Islet precursor cell (in vitro differentiated cells): ENCODE data around the gene CDH23.

ENCODE experiments used
- DNase-seq: peaks from one replicate; pipeline ENCODE4 v3.0.0-alpha.2; 2018

The CDH23 gene

GRCh38 chr10:71767420-71768035 is 370.8 kb downstream of the CDH23 start:
- DNase-seq, result peak; percentile 73

GRCh38 chr10:71769279-71769823 is 372.6 kb downstream of the CDH23 start:
- DNase-seq, result no peak

DNA sequence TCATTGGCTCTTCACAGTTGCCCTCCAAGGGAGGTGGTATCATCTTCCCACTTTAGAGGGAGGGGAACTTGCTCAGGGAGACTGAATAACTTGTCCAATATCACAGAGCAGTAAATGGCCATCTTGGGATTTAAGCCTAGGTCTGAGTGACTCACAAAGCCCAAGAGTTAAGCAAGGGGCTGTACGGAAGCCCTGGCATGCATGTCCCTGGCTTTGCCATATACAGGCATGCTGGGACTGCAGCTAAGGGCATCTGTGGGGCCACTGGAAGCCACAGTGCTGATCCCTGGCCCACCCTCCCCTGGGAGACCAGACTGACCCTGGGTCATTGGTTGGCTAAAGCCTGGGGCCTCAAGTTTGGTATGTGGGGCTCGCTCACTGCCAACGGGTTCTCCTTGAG is 373.5 kb downstream of the CDH23 start:
- DNase-seq, result no peak

- no peak for DNase-seq
Observed at GRCh38 chr10:71770789-71771188, 374.1 kb downstream of the CDH23 start.

- no peak for DNase-seq
Observed at GRCh38 chr10:71771204-71771603, 374.5 kb downstream of the CDH23 start.

DNA sequence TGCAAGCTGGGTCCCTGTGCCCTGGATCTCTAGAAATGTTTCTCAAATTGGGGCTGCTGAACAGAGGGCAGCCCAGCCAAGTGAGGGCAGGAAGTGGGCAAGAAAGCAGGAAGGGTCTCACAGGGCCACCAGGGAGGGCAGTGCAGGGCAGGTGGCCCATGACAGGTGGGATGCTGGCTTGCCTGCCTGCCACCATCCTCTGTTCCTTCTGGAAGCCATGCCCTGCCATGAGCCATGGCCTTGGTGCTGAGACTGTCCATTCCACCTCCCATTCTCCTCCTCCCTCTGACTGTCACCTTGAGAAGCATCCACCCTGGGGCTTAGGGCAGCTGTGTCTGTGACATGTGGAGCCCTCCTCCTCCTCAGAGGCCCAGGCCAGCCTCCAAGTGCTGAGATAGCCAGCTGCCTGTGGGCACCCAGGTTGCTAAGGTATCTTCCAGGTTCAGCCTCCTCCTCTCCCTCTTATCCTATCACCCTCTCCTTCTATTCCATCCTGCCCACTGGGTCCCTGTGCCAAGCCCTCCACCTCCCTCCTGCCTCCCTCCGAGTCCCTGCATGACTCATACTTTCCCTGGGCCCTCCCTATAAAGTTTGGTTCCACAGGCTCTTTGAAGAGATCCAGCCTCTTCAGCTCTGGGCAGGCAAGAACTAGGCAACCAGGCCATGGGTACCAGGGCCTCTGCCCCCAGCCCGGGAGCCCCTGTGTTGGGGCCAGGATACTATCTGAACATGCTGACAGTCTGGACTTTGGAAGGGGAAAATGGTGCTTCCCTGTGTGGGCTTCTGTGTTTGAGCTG is 375.3 kb downstream of the CDH23 start:
- DNase-seq, result peak; percentile 71

- DNase-seq, result no peak
Observed at GRCh38 chr10:71772832-71773220, 376.1 kb downstream of the CDH23 start.

DNA sequence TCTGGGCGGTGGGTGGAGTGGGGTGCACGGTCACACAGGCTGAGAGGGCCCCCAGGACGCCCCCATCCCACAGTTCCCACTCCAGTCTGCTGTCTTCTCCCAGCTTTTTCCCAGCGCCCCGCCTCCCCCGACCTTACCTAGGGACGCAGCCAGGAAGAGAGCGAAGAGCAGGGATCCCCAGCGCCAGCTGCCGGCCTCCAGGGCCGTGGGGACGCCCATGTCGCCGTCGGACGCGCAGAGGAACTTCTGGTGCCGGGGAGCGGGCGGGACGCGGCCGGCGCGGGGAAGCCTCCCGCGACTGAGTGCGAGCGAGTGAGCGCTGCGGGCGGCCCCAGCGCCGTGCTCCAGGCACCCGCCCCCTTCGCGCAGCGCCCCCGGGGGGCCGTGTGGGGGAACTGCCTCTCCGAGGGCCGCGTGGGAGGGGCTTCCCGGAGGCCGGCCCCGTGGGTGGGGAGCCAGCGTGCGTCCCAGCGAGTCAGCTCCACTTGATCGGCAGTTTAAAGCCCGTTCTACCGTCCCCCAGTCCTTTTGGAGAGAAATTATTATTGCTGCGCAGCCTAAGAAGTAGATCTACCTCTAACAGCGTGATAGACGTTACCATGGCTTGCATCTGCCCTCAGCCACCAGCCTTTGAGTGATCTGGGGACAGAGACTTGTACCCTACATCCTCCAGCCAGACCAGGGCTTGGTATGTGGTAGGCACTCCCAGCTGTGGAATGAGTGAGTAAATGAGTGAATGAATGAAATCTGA is 376.7 kb downstream of the CDH23 start, which contains the start of gene VSIR:
Gene VSIR, minus strand, starts transcription at position 300 of the 751 bp plus-strand sequence. Its CDS starts 81 bp downstream, at position 219.
- DNase-seq, result peak; percentile 90

- no peak for DNase-seq
Observed at GRCh38 chr10:71774916-71775702, 378.4 kb downstream of the CDH23 start.

DNA sequence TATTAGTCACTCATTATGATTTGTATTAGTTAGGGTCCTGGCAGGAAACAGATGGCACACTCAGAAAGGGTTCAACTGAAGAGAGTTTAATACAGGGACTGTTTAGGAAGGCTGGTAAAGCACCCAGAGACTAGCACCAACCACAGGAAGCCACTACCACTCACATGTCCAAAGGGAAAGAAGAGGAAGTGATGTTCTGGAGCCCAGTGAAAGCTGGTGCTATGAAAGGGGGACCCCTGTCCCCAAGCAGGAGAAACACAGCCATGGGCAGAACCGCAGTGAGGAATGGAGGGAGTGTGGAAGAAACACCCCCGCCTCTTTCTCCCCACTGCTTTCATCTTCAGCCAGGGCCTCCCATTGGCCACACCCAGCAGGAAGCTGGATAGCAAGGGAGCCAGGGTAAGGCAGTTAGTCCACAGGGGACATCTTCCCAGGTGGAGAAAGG is 379.8 kb downstream of the CDH23 start:
- no peak for DNase-seq

DNA sequence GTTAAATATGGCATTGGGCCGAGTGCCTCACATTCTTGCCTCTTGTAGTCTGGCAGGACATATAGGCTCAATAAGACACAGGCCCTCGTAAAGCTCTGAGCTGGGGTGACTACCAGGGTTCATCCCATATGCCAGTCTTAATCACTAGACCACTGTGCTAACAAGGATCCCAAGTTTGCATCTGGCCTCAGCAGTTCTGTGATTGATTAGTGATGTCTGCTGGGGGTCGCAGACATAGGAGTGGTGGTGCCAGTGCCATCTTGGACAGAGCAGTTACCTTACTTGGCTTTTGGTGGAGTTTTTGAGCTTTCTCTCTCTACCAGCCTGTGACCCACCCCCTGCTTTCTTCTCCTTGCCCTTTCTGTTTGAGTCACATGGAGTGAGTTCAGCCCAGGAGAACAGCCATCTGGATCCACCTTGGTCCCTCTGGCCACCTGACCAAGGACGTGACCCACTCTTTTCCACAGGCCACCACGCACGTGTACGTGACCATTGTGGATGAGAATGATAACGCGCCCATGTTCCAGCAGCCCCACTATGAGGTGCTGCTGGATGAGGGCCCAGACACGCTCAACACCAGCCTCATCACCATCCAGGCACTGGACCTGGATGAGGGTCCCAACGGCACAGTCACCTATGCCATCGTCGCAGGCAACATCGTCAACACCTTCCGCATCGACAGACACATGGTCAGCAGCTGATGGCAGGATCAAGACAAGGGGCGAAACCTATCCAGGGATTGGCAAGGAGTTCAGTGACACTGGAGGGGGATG is 380.7 kb downstream of the CDH23 start:
- no peak for DNase-seq

GRCh38 chr10:71778071-71778825 is 381.5 kb downstream of the CDH23 start:
- no peak for DNase-seq

DNA sequence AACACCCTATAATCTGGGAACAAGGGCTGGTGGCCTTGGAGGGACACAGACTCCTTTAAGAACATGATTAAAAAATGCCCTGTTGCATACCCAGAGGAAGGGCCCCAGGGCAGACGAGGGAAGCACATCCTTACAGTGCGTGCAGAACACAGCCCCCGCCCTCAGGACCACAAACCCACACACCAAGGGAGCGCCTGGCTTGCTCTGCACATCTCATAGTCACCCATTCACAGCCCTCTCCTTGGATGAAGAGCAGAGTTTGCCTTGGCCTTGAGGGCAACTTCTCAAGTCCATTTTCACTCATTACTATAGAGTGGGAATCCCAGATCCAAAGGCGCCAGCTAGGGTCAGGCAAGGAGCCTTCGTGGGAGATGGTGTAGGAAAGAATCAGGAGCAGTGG is 382.9 kb downstream of the CDH23 start:
- DNase-seq, result no peak

DNA sequence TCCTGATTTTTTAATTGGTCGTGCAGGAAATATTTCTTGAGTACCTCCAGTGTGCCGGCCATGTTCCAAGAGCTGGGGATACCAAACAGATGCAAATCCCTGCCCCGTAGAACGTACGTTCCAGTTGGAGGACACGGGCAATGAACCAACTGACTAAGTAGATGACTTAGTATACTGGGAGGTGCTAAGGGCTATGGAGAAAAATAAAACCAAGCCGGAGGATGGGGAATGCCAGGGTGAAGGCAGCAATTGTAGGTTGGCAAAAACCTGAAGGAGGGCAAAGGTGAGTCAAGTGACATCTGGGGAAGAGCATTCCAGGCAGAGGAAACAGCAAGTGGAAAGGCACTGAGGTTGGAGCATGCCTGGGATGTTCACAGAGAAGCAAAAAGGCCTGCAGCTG is 383.4 kb downstream of the CDH23 start:
- DNase-seq, result no peak

DNA sequence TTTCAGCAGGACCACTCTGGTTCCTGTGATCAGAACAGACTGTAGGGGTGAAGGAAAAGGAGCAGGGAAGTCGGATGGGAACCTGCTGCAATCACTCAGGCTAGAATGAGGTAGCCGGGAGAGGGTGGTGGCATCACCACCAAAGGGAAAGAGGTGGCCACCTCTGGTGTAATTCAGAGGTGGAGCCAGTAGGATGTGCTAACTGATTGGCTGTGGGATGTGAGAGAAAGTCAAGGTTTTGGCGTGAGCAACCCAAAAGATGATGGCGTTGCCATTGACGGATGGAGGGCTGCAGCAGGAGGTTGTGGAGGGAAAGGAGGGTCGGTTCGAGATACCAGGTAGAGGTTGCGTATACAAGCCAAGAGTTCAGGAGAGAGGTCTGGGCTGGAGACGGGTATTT is 384.0 kb downstream of the CDH23 start:
- no peak for DNase-seq

DNA sequence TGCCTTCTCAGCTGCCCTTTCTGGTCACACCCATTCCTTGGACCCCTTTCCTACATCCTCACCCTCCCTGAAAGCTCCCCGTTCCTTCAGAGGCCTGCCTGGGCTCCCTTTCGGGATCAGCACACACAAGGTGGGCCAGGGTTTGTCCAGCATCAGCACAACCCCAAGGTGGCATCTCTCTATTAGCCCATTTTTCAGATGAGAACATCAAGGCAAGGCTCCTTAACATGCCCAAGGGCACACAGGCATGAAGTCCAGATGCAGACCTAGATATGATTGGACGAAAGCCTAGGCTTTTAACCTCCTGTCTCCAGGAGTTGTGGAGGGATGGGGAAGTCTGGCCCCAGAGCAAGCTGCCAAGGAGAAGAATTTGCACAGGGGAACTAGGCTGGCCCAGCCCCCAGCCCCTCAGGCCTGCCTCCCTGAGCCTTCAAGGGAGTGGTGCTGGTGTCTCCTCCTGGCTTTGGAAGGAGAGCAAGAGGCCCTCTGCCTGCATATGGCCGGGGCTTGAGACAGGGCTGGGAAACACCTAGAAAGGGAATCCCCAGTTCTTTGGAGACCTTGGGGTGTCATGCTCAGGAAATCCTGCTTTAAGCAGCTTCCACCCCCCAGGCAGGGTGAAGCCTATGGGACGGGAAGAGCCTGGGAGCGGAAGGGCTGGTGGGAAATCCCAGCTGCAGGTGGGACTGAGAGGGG is 385.6 kb downstream of the CDH23 start:
- no peak for DNase-seq

DNA sequence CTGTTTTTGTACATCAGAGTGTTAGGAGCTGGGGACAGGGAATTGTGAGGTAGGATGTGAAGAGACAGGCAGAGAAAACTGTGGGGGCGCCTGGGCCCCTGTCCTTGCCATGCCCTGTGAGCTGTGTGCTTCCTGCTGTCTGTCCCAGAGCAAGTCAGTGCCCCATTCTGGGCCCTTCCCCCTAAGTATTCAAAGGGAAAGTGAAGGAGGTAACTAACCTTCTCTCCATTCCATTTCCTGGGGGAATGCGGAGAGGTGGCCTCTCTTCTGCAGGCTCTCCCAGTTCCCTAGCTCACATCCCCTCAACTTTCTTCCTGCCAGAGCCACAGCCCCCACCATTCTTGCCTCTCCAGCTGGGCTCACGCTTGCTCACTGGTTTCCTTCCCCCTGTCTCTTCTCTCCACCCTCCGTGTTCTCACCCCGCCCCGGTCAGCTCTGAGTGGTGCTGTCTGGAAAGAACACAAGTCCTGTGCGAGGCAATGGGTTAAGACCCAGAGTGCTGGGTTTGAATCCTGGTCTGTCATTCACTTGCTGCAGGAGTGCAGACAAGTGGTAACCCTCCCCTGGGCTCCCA is 386.3 kb downstream of the CDH23 start:
- no peak for DNase-seq

GRCh38 chr10:71783917-71784678 is 387.4 kb downstream of the CDH23 start:
- DNase-seq, result no peak

DNA sequence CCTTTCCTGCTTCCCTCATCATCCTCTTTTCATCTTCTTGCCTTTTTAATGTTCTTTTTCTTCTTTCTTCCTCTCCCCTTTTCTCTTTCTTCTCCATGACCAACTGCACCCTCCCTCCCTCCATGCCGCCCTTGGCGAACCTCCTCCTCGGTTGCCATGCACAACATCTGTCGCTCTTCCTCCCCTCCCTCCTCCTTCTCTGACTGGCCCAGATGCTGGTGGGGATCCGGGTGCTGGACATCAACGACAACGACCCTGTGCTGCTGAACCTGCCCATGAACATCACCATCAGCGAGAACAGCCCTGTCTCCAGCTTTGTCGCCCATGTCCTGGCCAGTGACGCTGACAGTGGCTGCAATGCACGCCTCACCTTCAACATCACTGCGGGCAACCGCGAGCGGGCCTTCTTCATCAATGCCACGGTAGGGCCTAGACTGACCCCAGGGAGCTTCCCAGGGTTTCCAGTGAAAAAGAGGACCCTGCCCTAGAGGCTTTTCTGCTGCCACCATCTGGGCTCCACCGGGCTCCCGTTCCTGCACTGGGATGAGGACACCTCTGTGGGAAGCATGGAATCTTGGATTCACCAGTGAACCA is 388.1 kb downstream of the CDH23 start:
- DNase-seq, result no peak
